H1 (cell line): ENCODE measurements around the gene SNX25. TPM values are rescaled to one million over a fixed set of nuclear protein-coding genes. Genes with fewer than 3 reads are reported as not detected.
"Not testable (repeated sequence)": the region's sequence is repeated elsewhere in the genome, so short reads cannot be mapped to it uniquely, and the experiment has no call there.

Experiments
- CTCF ChIA-PET: fragments of 300-600 bp; sonication (Branson Sonifier 250); formaldehyde crosslinking; loops from one replicate; lab custom pipeline; 2021; ENCODE audit not compliant: partially characterized antibody; lab: Charles Lee
- POLR2A ChIA-PET: fragments of 300-600 bp; sonication (Branson Sonifier 250); formaldehyde crosslinking; loops from one replicate; lab custom pipeline; 2021; ENCODE audit warnings: inconsistent platforms; ENCODE audit not compliant: partially characterized antibody; lab: Charles Lee
- DNase-seq, 2 experiments: peaks; one replicate each; pipeline versions ENCODE4 v3.0.0 to v3.0.0-alpha.2; 2010 to 2022; ENCODE audit warnings: low spot score in 2 of 2, low read depth in 1 of 2, mixed read lengths in 1 of 2
- FAIRE-seq: peaks from 2 replicates; lab custom pipeline; 2011; peaks lifted over from hg19 to GRCh38; lab: Jason Lieb, UNC
- H2AFZ ChIP-seq: 2 replicates; pipeline ENCODE4 v1.8.1; 2012; ENCODE audit warnings: low read length, inconsistent platforms
- H2AK5ac ChIP-seq: 2 replicates; pipeline ENCODE4 v1.6.1; 2013; ENCODE audit warnings: low read depth, low read length
- H2BK120ac ChIP-seq: replicated peaks from 2 replicates; pipeline ENCODE3; 2013; ENCODE audit warnings: low read depth, low read length, inconsistent platforms
- H2BK12ac ChIP-seq: 2 replicates; pipeline ENCODE4 v1.6.1; 2013; ENCODE audit warnings: low read depth, low read length
- H2BK15ac ChIP-seq: 2 replicates; pipeline ENCODE4 v1.6.1; 2013; ENCODE audit warnings: low read length
- H2BK20ac ChIP-seq: 2 replicates; pipeline ENCODE4 v1.6.1; 2013; ENCODE audit warnings: low read length
- H2BK5ac ChIP-seq: 2 replicates; pipeline ENCODE4 v1.6.1; 2013; ENCODE audit warnings: low read depth, low read length
- H3K14ac ChIP-seq: 2 replicates; pipeline ENCODE4 v1.6.1; 2013; ENCODE audit warnings: inconsistent platforms; ENCODE audit not compliant: insufficient read length
- H3K18ac ChIP-seq: 2 replicates; pipeline ENCODE4 v1.6.1; 2013; ENCODE audit warnings: low read length; ENCODE audit errors: extremely low read depth
- H3K23ac ChIP-seq: 2 replicates; pipeline ENCODE4 v1.6.1; 2013; ENCODE audit warnings: inconsistent platforms; ENCODE audit not compliant: insufficient read length
- H3K23me2 ChIP-seq: 2 replicates; pipeline ENCODE4 v1.6.1; 2013; ENCODE audit warnings: low read depth, low read length
- H3K27ac ChIP-seq: 2 replicates; pipeline ENCODE4 v1.6.1; 2011; ENCODE audit warnings: low read depth, low read length, inconsistent platforms
- H3K27me3 ChIP-seq, 4 experiments: replicated peaks in 1 of 4; 1 replicate in 1 of 4; 2 replicates in 3 of 4; pipeline versions ENCODE4 v1.6.1 to v1.8.1; 2011 to 2013; ENCODE audit warnings: low read length in 3 of 4, mild to moderate bottlenecking in 3 of 4, inconsistent platforms in 2 of 4, mixed read lengths in 2 of 4, moderate library complexity in 1 of 4; ENCODE audit not compliant: control insufficient read depth in 3 of 4, insufficient read depth in 3 of 4; ENCODE audit errors: extremely low read depth in 1 of 4
- H3K36me3 ChIP-seq, 4 experiments: 2 replicates each; pipeline versions ENCODE4 v1.6.1 to v1.8.1; 2011 to 2013; ENCODE audit warnings: mild to moderate bottlenecking in 4 of 4, low read length in 3 of 4, moderate library complexity in 2 of 4, control low read depth in 1 of 4, inconsistent platforms in 1 of 4; ENCODE audit not compliant: insufficient read depth in 4 of 4, control insufficient read depth in 2 of 4
- H3K4ac ChIP-seq: replicated peaks from 2 replicates; pipeline ENCODE3; 2013; ENCODE audit warnings: low read length, low read depth, mixed read lengths, inconsistent platforms; ENCODE audit not compliant: insufficient read length
- H3K4me1 ChIP-seq, 4 experiments: replicated peaks in 1 of 4; 1 replicate in 1 of 4; 2 replicates in 3 of 4; pipeline versions ENCODE4 v1.6.1 to v1.8.1; 2011 to 2013; ENCODE audit warnings: low read length in 3 of 4, inconsistent platforms in 2 of 4, mixed read lengths in 1 of 4; ENCODE audit not compliant: insufficient read depth in 4 of 4, control insufficient read depth in 3 of 4
- H3K4me2 ChIP-seq, 2 experiments: 2 replicates each; pipeline versions ENCODE4 v1.6.1 to v1.8.1; 2011 to 2013; ENCODE audit warnings: low read depth in 2 of 2, low read length in 2 of 2, control low read depth in 1 of 2, inconsistent platforms in 1 of 2, mild to moderate bottlenecking in 1 of 2; ENCODE audit not compliant: insufficient read depth in 1 of 2
- H3K4me3 ChIP-seq, 4 experiments: fragments of 200-600, 300-600 bp in 1 of 4; sonication (generic), shearing (Covaris generic), sonication (Bioruptor Twin) in 1 of 4; 2 replicates each; pipeline versions ENCODE4 v1.5.1 to v1.8.1; 2011 to 2016; ENCODE audit warnings: low read length in 4 of 4, low read depth in 3 of 4, control low read depth in 2 of 4, inconsistent platforms in 2 of 4, mild to moderate bottlenecking in 2 of 4, mixed read lengths in 1 of 4, moderate library complexity in 1 of 4; ENCODE audit not compliant: insufficient read depth in 2 of 4; ENCODE audit errors: extremely low read depth in 1 of 4
- H3K56ac ChIP-seq: replicated peaks from 2 replicates; pipeline ENCODE3; 2013; ENCODE audit warnings: low read depth, mild to moderate bottlenecking, mixed read lengths, low read length, inconsistent platforms; ENCODE audit not compliant: insufficient read length
- H3K79me1 ChIP-seq: 2 replicates; pipeline ENCODE4 v1.6.1; 2013; ENCODE audit warnings: low read depth, low read length, control low read depth
- H3K79me2 ChIP-seq, 2 experiments: 2 replicates each; pipeline versions ENCODE4 v1.6.1 to v1.8.1; 2012 to 2013; ENCODE audit warnings: low read length in 2 of 2, mild to moderate bottlenecking in 2 of 2, inconsistent platforms in 1 of 2; ENCODE audit not compliant: insufficient read depth in 2 of 2, control insufficient read depth in 1 of 2
- H3K9ac ChIP-seq, 4 experiments: replicated peaks in 1 of 4; 1 replicate in 1 of 4; 2 replicates in 3 of 4; pipeline versions ENCODE4 v1.6.1 to v1.8.1; 2011 to 2013; ENCODE audit warnings: low read depth in 3 of 4, low read length in 3 of 4, control low read depth in 2 of 4, mild to moderate bottlenecking in 2 of 4, moderate library complexity in 2 of 4, inconsistent platforms in 1 of 4; ENCODE audit errors: extremely low read depth in 1 of 4
- H3K9me3 ChIP-seq, 2 experiments: 2 replicates each; pipeline versions ENCODE4 v1.6.1 to v1.8.1; 2012 to 2013; ENCODE audit warnings: mild to moderate bottlenecking in 2 of 2, moderate library complexity in 2 of 2, control low read depth in 1 of 2, inconsistent platforms in 1 of 2, low read depth in 1 of 2, low read length in 1 of 2, mixed read lengths in 1 of 2; ENCODE audit not compliant: insufficient read depth in 2 of 2
- H4K20me1 ChIP-seq, 2 experiments: replicated peaks in 1 of 2; 2 replicates each; pipeline versions ENCODE3 to v1.8.1; 2011 to 2013; ENCODE audit warnings: inconsistent platforms in 2 of 2, low read length in 2 of 2, mild to moderate bottlenecking in 1 of 2; ENCODE audit not compliant: insufficient read depth in 2 of 2, control insufficient read depth in 1 of 2
- H4K5ac ChIP-seq: 2 replicates; pipeline ENCODE4 v1.6.1; 2013; ENCODE audit warnings: low read length, low read depth, mixed read lengths, inconsistent platforms; ENCODE audit not compliant: insufficient read length
- H4K8ac ChIP-seq: 2 replicates; pipeline ENCODE4 v1.8.0; 2013; ENCODE audit warnings: mild to moderate bottlenecking, moderate library complexity, low read length, inconsistent platforms; ENCODE audit not compliant: insufficient read depth; ENCODE audit errors: extremely low read depth
- H4K91ac ChIP-seq: replicated peaks from 2 replicates; pipeline ENCODE3; 2013; ENCODE audit warnings: low read length, mixed read lengths, inconsistent platforms; ENCODE audit not compliant: insufficient read length
- WGBS, 2 experiments: shearing (Covaris generic) in 1 of 2; methylation state at CpG; one replicate each; pipeline versions ENCODE4 v1.1.6 to v1.1.7; 2013 to 2015; ENCODE audit warnings: low lambda C conversion rate in 2 of 2, mixed read lengths in 2 of 2, inconsistent platforms in 1 of 2, low coverage in 1 of 2, missing lambda C conversion rate in 1 of 2; ENCODE audit not compliant: insufficient replicate concordance in 2 of 2, insufficient coverage in 1 of 2, insufficient read length in 1 of 2; ENCODE audit errors: extremely low coverage in 1 of 2, missing lambda C conversion rate in 1 of 2; 5-methylcytosine and 5-hydroxymethylcytosine counted together
- polyA plus RNA-seq, 7 experiments: library from polyadenylated mRNA; depleted of rRNA in 3 of 7; stranded (reverse) in 5 of 7; unstranded in 2 of 7; fragments of >200 nt in 5 of 7; fragments of 200-250 nt in 2 of 7; gene quantifications; 1 replicate in 5 of 7; 2 replicates in 1 of 7; 4 replicates in 1 of 7; pipeline versions ENCODE4 v1.2.1 to v1.2.3, GENCODE V29; 2011 to 2013; ENCODE audit warnings: missing spikeins in 2 of 7, mixed read lengths in 2 of 7
- total RNA-seq: library from RNA; stranded (reverse); fragmentation: NEBNext Ultra II Directional; extraction: Animal tissue kit (Norgen Biotek cat#: 25700); gene quantifications from 2 replicates; pipeline ENCODE4 v1.2.1, GENCODE V29; 2021

The SNX25 gene
- total and polyA plus RNA-seq, 2 of the 8 experiments (the other 6 are each of a cell fraction or from before 2014, with no cell fraction given): 5.4 to 19.9 TPM

GRCh38 chr4:185324361-185324760 lies 115.0 kb downstream of the SNX25 start:
- not testable (repeated sequence) for H3K4ac ChIP-seq, H2BK5ac ChIP-seq, H2BK120ac ChIP-seq, H4K20me1 ChIP-seq, H3K4me2 ChIP-seq, H3K23ac ChIP-seq, H2AK5ac ChIP-seq, H3K4me1 ChIP-seq, H4K5ac ChIP-seq, H4K8ac ChIP-seq, DNase-seq, FAIRE-seq, H2BK12ac ChIP-seq, H3K27ac ChIP-seq, H3K56ac ChIP-seq, H3K79me2 ChIP-seq, H2AFZ ChIP-seq, H3K27me3 ChIP-seq, H2BK20ac ChIP-seq, H3K4me3 ChIP-seq, H3K23me2 ChIP-seq, H3K9ac ChIP-seq, H3K18ac ChIP-seq, H3K79me1 ChIP-seq, H2BK15ac ChIP-seq, H3K14ac ChIP-seq, H4K91ac ChIP-seq
- H3K9me3 ChIP-seq: peaks cover 14 to 15% of the 10 kb centered on the region in 2 experiments; a peak in 3 of 4 replicates
- CTCF ChIA-PET: interaction anchor here (0.7 kb wide), 1 partner anchor 164 kb away, joined by 3 read pairs; no protein-coding TSS in a partner anchor
- WGBS, 2 experiments: 98% methylated on average over 6 of the region's 6 CpGs; no CpG with 5 or more reads in 1 of the 2 experiments
- H3K36me3 ChIP-seq: peaks cover 0 to 39% (median 14%) of the 10 kb centered on the region in 4 experiments; a peak in 3 of 8 replicates
- POLR2A ChIA-PET: interaction anchor here (0.6 kb wide), 1 partner anchor 1660 kb away, joined by 3 read pairs; no protein-coding TSS in a partner anchor

GRCh38 chr4:185325721-185326120 lies 116.3 kb downstream of the SNX25 start:
- H4K91ac ChIP-seq, H3K27ac ChIP-seq, H3K79me2 ChIP-seq, H2BK5ac ChIP-seq, H3K9ac ChIP-seq, H3K4me3 ChIP-seq, H3K18ac ChIP-seq, H2AFZ ChIP-seq, H2BK15ac ChIP-seq, FAIRE-seq, H2AK5ac ChIP-seq, H3K14ac ChIP-seq, DNase-seq, H3K79me1 ChIP-seq, POLR2A ChIA-PET, CTCF ChIA-PET, H2BK120ac ChIP-seq, H4K5ac ChIP-seq, H3K4ac ChIP-seq, H2BK20ac ChIP-seq, H3K4me2 ChIP-seq, H3K23me2 ChIP-seq, H4K8ac ChIP-seq, H4K20me1 ChIP-seq, H3K56ac ChIP-seq, H3K23ac ChIP-seq, H3K4me1 ChIP-seq, H3K27me3 ChIP-seq, H2BK12ac ChIP-seq: not testable (repeated sequence)
- Histone ChIP-seq H3K9me3 (peaks cover 20 to 21% of the 10 kb centered on the region in 2 experiments; a peak in 3 of 4 replicates), H3K36me3 (peaks cover 0 to 39% (median 12%) of the 10 kb centered on the region in 4 experiments; a peak in 3 of 8 replicates)
- 67% methylated on average over 1 of the region's 1 CpG; no CpG with 5 or more reads in 1 of the 2 experiments for WGBS, 2 experiments
